Panc1 (cell line): ENCODE results near the gene BASP1. TPM values are rescaled to one million over a fixed set of nuclear protein-coding genes. Genes with fewer than 3 reads are reported as not detected.

Source experiments
- ATAC-seq: fragments of 200-7000 bp; cut with Tn5 transposase; 2 replicates; pipeline ENCODE4 v1.9.1; 2020; ENCODE audit warnings: mild to moderate bottlenecking, moderate library complexity
- BruUV-seq: library from RNA; stranded (reverse); fragments of 400-500 nt; replicated peaks from 2 replicates; lab custom pipeline; 2021; lab: Mats Ljungman, UMichigan
- CTCF ChIA-PET: fragments of 300-600 bp; sonication (Branson Sonifier 250); formaldehyde crosslinking; loops from one replicate; lab custom pipeline; 2022; ENCODE audit warnings: antibody characterized with exemption; lab: Charles Lee
- POLR2A ChIA-PET: fragments of 300-600 bp; sonication (Branson Sonifier 250); formaldehyde crosslinking; loops from one replicate; lab custom pipeline; 2022; ENCODE audit warnings: antibody characterized with exemption; lab: Charles Lee
- DNase-seq: peaks from one replicate; pipeline ENCODE4 v3.0.0-alpha.2; 2010; ENCODE audit warnings: low read depth, low spot score
- H3K27ac ChIP-seq: 2 replicates; pipeline ENCODE4 v1.5.1; 2011; ENCODE audit warnings: mild to moderate bottlenecking, low read length, inconsistent platforms
- H3K27me3 ChIP-seq: fragments of 200-500 bp; sonication (Bioruptor generic); 2 replicates; pipeline ENCODE4 v1.6.0; 2014; ENCODE audit warnings: low read length, inconsistent platforms; ENCODE audit not compliant: control insufficient read depth, insufficient read depth
- H3K36me3 ChIP-seq: fragments of 200-500 bp; sonication (Bioruptor generic); 2 replicates; pipeline ENCODE4 v1.5.1; 2014; ENCODE audit warnings: inconsistent platforms, mild to moderate bottlenecking, low read length, moderate library complexity; ENCODE audit not compliant: control insufficient read depth, insufficient read depth
- H3K4me1 ChIP-seq: 2 replicates; pipeline ENCODE4 v1.5.1; 2011; ENCODE audit warnings: inconsistent platforms, mild to moderate bottlenecking, low read length, moderate library complexity; ENCODE audit not compliant: control insufficient read depth, insufficient read depth
- H3K4me3 ChIP-seq, 2 experiments: 2 replicates each; pipeline ENCODE4 v1.5.1; 2011 to 2012; ENCODE audit warnings: low read depth in 2 of 2, low read length in 2 of 2, mild to moderate bottlenecking in 2 of 2, inconsistent platforms in 1 of 2, moderate library complexity in 1 of 2
- H3K9me3 ChIP-seq: fragments of 200-500 bp; sonication (Bioruptor generic); 2 replicates; pipeline ENCODE4 v1.5.1; 2014; ENCODE audit warnings: low read depth, mild to moderate bottlenecking, inconsistent platforms, low read length, moderate library complexity; ENCODE audit not compliant: control insufficient read depth, insufficient read depth
- CTCF ChIP-seq: fragments of 450-650 bp; IDR thresholded peaks from 2 replicates; pipeline ENCODE4 v1.5.1; 2017; ENCODE audit warnings: mild to moderate bottlenecking
- POLR2AphosphoS5 ChIP-seq: IDR thresholded peaks from 2 replicates; pipeline ENCODE4 v1.6.1; 2012; ENCODE audit warnings: mild to moderate bottlenecking, low read depth, low read length, moderate library complexity
- REST ChIP-seq, 2 experiments: IDR thresholded peaks; 2 replicates each; pipeline ENCODE4 v1.6.1; 2011 to 2012; ENCODE audit warnings: low read depth in 2 of 2, control low read depth in 1 of 2, low read length in 1 of 2, mild to moderate bottlenecking in 1 of 2, moderate library complexity in 1 of 2; ENCODE audit not compliant: insufficient read depth in 1 of 2
- SIN3A ChIP-seq: IDR thresholded peaks from 2 replicates; pipeline ENCODE4 v1.6.1; 2012; ENCODE audit warnings: low read depth, mild to moderate bottlenecking, low read length, moderate library complexity, borderline replicate concordance; ENCODE audit not compliant: insufficient read depth
- TCF7L2 ChIP-seq: IDR thresholded peaks from 2 replicates; pipeline ENCODE4 v1.6.1; 2011; ENCODE audit warnings: mild to moderate bottlenecking, low read depth, low read length, inconsistent platforms
- in situ Hi-C: cut with HindIII; loops from 2 replicates; pipeline ENCODE4 v1.10.0; 2016; ENCODE audit warnings: low sequenced_read_pairs, low pct_unique_long_range_greater_than_20kb
- intact Hi-C: fragments of 100-400 bp; cut with micrococcal nuclease; formaldehyde crosslinking; loops from one replicate; pipeline ENCODE4 v1.10.0; 2022; ENCODE audit not compliant: unreplicated experiment
- total RNA-seq: library from RNA; stranded (reverse); gene quantifications from one replicate; pipeline ENCODE4 v1.2.1, GENCODE V29; 2021; ENCODE audit not compliant: unreplicated experiment

The BASP1 gene
- total RNA-seq, 1 experiment from 2014 or later, result 217 TPM

- TF ChIP-seq TCF7L2 (0 out of 2 replicates have a peak, but pooled peaks have one; percentile 8), CTCF (no peak), POLR2AphosphoS5 (no peak; the same call in 1 of the 2 replicates), SIN3A (peak; percentile 59)
- no TSS peak for BruUV-seq
- CTCF ChIA-PET, result no interaction called here
- DNase-seq (no peak), ATAC-seq (peak; percentile 7; the same call in 1 of the 2 replicates)
- POLR2A ChIA-PET, result interaction anchor here (0.5 kb wide), 1 partner anchor 224 kb away, joined by 3 read pairs; no protein-coding TSS in a partner anchor
- Histone ChIP-seq H3K4me3 (peak overlapping the region; percentile 89 to 90), H3K27me3 (no peaks in the 10 kb centered on the region), H3K36me3 (peaks cover 7% of the 10 kb centered on the region; the same call in 1 of the 2 replicates), H3K27ac (peak overlapping the region; percentile 77), H3K9me3 (no peaks in the 10 kb centered on the region), H3K4me1 (peaks cover 55% of the 10 kb centered on the region)
- intact Hi-C loops (loop anchor here (5.0 to 10.0 kb wide), 2 partner anchors 896 to 1089 kb away; no protein-coding TSS in a partner anchor), in situ Hi-C loops (loop anchor here (25.0 kb wide), 1 partner anchor 1069 kb away; no protein-coding TSS in a partner anchor)
Observed at GRCh38 chr5:17218353-17219005, 1.0 kb downstream of the BASP1 start.

- in situ Hi-C loops, result loop anchor here (25.0 kb wide), 1 partner anchor 1068 kb away; no protein-coding TSS in a partner anchor
- ChIA-PET CTCF (no interaction called here), POLR2A (no interaction called here)
- peaks cover 55% of the 10 kb centered on the region for H3K4me1 ChIP-seq
- intact Hi-C loops, result loop anchor here (5.0 to 10.0 kb wide), 2 partner anchors 896 to 1088 kb away; no protein-coding TSS in a partner anchor
- H3K27ac ChIP-seq, result peak overlapping the region; percentile 77
- no TSS peak for BruUV-seq
- DNase-seq (no peak), ATAC-seq (no peak)
- peaks cover 7% of the 10 kb centered on the region; the same call in 1 of the 2 replicates for H3K36me3 ChIP-seq
- no peaks in the 10 kb centered on the region for H3K9me3 ChIP-seq
- H3K4me3 ChIP-seq, result peak overlapping the region; percentile 89 to 90
- 0 out of 2 replicates have a peak, but pooled peaks have one; percentile 7 for TF ChIP-seq TCF7L2
- TF ChIP-seq SIN3A, result no peak
- TF ChIP-seq CTCF, result no peak
- no peak for TF ChIP-seq REST (IDR thresholded peaks at IDR 0.05; ENCODE audit: insufficient read depth in 1 of 2, low read depth in 2 of 2, low read length in 1 of 2)
- TF ChIP-seq POLR2AphosphoS5, result peak; percentile 29; the same call in 1 of the 2 replicates
- H3K27me3 ChIP-seq, result no peaks in the 10 kb centered on the region
Observed at GRCh38 chr5:17219006-17219422, 1.6 kb downstream of the BASP1 start.
